ENCODE results near the gene TMEM108. TPM values are rescaled to one million over a fixed set of nuclear protein-coding genes. Genes with fewer than 3 reads are reported as not detected.

TMEM108 gene
- total RNA-seq, 2 experiments from 2014 or later: not detected

DNA sequence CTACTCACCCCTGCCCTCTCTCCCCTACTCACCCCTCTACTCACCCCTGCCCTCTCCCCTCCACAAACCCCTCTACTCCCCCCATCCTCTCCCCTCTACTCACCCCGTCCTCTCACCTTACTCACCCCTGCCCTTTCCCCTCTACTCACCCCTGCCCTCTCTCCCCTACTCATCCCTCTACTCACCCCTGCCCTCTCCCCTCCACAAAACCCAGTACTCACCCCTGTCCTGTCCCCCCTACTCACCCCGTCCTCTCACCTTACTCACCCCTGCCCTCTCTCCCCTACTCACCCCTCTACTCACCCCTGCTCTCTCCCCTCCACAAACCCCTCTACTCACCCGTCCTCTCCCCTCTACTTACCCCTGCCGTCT lies 375.8 kb downstream of the TMEM108 start:
- H3K27me3 Mint-ChIP-seq: peaks cover 5% of the 10 kb centered on the region
- CTCF ChIA-PET: no interaction called here
- no peaks in the 10 kb centered on the region for H3K9me3 Mint-ChIP-seq
- DNase-seq: no peak
- no peaks in the 10 kb centered on the region for H3K4me1 Mint-ChIP-seq
- no peak overlapping the region for H3K27ac Mint-ChIP-seq
- H3K4me3 Mint-ChIP-seq: no peak overlapping the region
- H3K36me3 Mint-ChIP-seq (ENCODE audit: low read depth): no peaks in the 10 kb centered on the region
- POLR2A ChIA-PET: no interaction called here

DNA sequence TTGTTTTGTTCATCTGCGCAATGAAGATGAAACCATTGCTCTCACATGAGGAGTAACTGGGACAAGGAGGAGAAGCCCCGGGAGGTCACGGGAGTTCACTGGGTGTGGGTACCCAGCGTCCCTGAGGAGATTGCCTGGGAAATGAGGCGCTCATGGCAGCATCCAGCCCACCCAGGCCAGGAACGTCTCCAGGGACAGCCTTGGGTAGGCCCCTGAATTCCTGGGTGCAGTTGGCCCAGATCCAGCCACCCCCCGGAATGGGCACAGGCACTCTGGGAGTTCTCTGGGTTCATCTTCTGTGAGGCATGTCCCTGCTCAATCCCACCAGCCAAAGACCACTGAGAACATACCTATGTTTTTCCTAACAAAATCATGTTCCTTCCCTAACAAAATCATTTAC lies 380.2 kb downstream of the TMEM108 start:
- ChIA-PET POLR2A (no interaction called here), CTCF (no interaction called here)
- Mint-ChIP-seq H3K4me1 (no peaks in the 10 kb centered on the region), H3K27me3 (no peaks in the 10 kb centered on the region), H3K4me3 (no peak overlapping the region), H3K9me3 (no peaks in the 10 kb centered on the region), H3K27ac (no peak overlapping the region), H3K36me3 (ENCODE audit: low read depth) (no peaks in the 10 kb centered on the region)
- DNase-seq: no peak

DNA sequence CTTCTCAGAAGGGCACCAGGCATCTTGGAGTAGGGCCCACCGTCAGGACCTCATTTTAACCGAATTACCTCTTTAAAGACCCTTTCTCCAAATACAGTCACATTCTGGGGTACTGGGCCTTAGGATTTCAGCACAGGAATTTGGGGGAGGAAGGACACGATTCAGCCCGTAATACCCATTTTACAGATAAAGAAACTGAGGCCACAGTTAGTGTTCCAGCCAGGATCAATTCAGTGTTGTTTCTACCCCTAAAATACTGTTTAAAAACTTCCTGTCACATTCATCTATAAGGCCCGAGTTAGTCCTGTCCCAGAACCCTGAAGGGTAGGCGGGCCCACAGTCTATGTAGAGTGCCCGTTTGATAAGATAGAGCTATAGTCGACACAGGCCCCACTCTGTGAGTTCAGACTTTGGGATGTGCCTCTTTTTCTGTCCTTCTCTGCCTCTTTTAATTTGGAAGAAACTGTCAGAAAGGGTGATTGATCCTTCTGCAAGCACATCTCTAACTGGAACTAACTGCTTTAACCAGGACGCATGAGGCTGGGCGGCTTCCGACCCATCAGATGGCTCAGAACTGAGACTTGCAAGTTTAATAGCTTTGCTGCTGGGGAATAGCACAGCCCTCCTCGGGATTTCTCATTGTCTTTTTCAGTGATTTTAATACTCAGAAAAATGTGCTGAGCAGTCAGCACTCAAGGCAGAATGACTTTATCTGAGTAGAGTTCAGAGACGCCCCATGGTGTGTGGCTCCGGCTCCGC lies 381.1 kb downstream of the TMEM108 start:
- Mint-ChIP-seq H3K9me3 (no peaks in the 10 kb centered on the region), H3K4me3 (no peak overlapping the region), H3K27me3 (no peaks in the 10 kb centered on the region), H3K4me1 (peaks cover 2% of the 10 kb centered on the region), H3K36me3 (ENCODE audit: low read depth) (no peaks in the 10 kb centered on the region), H3K27ac (no peak overlapping the region)
- ChIA-PET CTCF (no interaction called here), POLR2A (no interaction called here)
- no peak for DNase-seq

DNA sequence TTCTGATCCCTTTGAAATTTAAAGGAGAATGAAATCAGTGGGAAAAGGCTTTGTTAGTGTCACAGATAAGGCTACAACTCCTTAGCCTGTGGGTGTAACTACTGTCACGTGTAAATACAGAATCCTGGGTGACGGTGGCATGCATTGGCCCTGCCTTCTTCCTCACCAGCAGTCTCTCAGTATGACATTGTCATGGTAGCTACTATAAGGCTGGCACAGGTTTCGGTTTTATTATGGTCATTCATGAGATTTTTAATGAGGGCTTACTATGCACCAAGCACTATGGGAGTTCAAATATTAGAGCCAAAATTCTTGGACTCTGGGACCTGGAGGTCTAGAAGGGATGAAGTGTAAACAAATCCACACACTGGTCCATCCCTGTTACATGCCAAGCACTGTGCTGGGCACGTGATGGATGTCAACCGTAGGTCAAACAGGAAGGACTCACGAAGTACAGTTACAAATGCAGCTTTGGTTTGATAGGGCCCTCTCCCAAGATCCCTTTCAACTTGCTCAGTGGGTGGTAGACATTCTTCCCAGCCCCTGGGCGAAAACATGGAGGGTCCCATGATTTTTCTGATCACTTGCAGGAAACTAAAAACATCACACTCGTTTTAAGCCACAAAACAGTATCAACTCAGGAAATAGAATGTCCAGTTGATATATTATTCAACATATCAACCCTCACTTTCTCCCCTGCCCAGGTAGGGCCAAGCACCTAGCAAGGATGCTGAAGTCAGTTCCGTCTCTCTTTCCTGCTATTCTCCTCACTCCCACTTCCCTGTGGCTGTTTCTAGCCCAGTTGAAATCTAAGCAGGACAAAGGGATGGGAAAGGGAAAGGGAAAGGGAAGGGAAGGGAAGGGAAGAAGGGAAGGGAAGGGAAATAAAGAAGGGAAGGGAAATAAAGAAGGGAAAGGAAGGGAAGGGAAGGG lies 387.0 kb downstream of the TMEM108 start:
- ChIA-PET CTCF (interaction anchor here (1.1 kb wide), 1 partner anchor 15 kb away, joined by 3 read pairs; no protein-coding TSS in a partner anchor), POLR2A (no interaction called here)
- Mint-ChIP-seq H3K27me3 (no peaks in the 10 kb centered on the region), H3K4me3 (no peak overlapping the region), H3K36me3 (ENCODE audit: low read depth) (no peaks in the 10 kb centered on the region), H3K4me1 (peaks cover 2% of the 10 kb centered on the region), H3K9me3 (no peaks in the 10 kb centered on the region), H3K27ac (no peak overlapping the region)
- no peak for DNase-seq

DNA sequence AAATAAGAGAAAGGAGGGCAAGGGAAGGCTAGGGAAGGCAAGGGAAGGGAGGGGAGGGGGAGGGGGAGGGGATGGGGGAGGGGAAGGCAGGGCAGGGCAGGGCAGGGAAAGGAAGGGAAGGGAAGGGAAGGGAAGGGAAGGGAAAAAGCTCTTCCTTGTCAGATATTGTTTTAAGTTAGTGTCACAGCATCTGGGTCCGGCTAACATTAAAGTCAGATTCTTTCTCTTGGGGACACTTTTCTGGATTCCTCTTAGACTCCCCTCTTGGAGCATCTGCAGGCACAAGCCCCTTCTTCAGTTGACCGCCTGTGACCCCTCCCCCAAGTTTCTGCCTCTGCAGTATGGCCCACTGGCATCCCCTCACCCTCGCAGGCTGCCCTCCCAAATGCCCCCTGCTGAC lies 387.7 kb downstream of the TMEM108 start:
- no peak for DNase-seq
- CTCF ChIA-PET: no interaction called here
- H3K27ac Mint-ChIP-seq: no peak overlapping the region
- POLR2A ChIA-PET: no interaction called here
- no peaks in the 10 kb centered on the region for H3K27me3 Mint-ChIP-seq
- peaks cover 2% of the 10 kb centered on the region for H3K4me1 Mint-ChIP-seq
- no peaks in the 10 kb centered on the region for H3K9me3 Mint-ChIP-seq
- H3K4me3 Mint-ChIP-seq: no peak overlapping the region
- H3K36me3 Mint-ChIP-seq (ENCODE audit: low read depth): no peaks in the 10 kb centered on the region

DNA sequence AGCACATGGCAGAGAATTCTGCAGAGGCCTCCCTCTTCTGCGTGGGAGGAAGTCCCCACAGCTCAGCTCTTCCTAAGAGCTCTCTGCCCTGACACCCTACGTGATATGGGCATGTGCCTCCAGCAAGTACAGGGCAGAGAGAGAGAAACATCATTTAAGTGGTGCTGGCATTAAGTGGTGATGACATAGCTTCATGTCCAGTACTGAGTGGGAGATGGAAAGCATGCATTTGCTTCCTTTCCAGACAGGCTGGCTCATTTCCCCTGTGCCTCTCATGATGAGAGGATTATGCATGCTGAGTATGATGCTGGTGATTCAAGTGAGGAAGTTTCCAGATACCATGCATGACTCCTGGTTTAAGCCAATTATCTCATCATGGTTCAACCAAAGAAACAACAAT lies 388.5 kb downstream of the TMEM108 start:
- POLR2A ChIA-PET: no interaction called here
- DNase-seq: no peak
- no peak overlapping the region for H3K4me3 Mint-ChIP-seq
- CTCF ChIA-PET: no interaction called here
- no peaks in the 10 kb centered on the region for H3K36me3 Mint-ChIP-seq (ENCODE audit: low read depth)
- H3K4me1 Mint-ChIP-seq: peaks cover 2% of the 10 kb centered on the region
- H3K9me3 Mint-ChIP-seq: no peaks in the 10 kb centered on the region
- H3K27ac Mint-ChIP-seq: no peak overlapping the region
- no peaks in the 10 kb centered on the region for H3K27me3 Mint-ChIP-seq

DNA sequence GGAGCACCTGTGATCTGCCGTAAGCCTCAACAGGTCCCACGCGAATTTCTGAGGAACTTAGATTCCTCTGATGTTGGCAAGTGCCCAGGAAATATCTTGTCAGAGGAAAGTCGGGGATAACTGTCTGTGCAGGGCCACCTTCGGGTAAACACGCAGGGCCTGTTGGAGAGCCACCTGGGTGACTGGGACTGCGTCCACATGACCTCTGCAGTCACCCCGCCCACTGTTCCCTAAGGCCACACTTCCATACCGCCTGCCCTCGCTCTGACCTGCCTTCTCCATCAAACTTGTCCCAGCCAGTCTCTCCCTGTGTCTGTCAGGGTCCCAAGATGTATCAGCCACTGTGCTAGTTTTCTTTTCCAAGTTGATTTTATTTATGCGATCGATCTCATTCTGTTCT lies 390.4 kb downstream of the TMEM108 start:
- no peak overlapping the region for H3K27ac Mint-ChIP-seq
- no peaks in the 10 kb centered on the region for H3K36me3 Mint-ChIP-seq (ENCODE audit: low read depth)
- ChIA-PET CTCF (no interaction called here), POLR2A (no interaction called here)
- no peaks in the 10 kb centered on the region for H3K27me3 Mint-ChIP-seq
- no peaks in the 10 kb centered on the region for H3K9me3 Mint-ChIP-seq
- H3K4me1 Mint-ChIP-seq: peaks cover 2% of the 10 kb centered on the region
- H3K4me3 Mint-ChIP-seq: no peak overlapping the region
- DNase-seq: no peak

DNA sequence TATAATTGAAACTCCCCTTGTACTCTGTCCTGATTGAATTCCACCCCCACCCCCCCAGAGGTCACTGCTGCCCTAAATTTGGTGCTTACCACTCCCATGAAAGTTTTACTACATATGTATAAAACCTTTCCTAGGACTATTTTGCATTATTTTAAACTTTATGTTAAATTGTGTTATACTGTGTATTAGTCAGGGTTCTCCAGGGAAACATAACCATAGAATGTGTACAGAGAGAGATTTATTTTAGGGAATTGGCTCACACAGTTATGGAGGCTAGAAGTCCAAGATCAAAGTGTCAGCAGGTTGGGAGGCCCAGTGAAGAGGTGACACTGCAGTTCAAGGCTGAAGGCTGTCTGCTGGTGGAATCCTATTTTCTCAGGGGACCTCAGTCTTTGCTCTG lies 390.9 kb downstream of the TMEM108 start:
- H3K36me3 Mint-ChIP-seq (ENCODE audit: low read depth): no peaks in the 10 kb centered on the region
- H3K4me3 Mint-ChIP-seq: no peak overlapping the region
- H3K9me3 Mint-ChIP-seq: no peaks in the 10 kb centered on the region
- DNase-seq: no peak
- CTCF ChIA-PET: no interaction called here
- POLR2A ChIA-PET: no interaction called here
- H3K27ac Mint-ChIP-seq: no peak overlapping the region
- no peaks in the 10 kb centered on the region for H3K4me1 Mint-ChIP-seq
- no peaks in the 10 kb centered on the region for H3K27me3 Mint-ChIP-seq

DNA sequence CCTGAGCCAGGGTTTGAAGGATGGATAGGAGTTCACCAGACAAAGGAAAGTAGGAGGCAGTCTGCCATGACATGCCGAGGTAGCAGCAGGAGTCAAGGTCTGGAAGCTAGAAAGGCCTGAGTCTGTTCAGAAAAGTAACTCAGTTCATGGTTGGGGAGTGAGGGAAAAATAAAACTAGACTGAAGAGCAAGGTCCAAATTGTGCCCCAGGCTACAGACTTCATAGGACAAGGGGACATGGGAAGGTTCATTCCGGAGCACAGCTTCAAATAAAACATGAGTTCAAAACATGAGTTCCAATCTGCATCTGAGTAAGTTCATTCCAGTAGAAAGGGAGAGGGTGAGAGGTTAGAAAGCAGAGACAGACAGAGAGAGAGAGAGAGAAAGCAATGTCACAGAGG lies 401.4 kb downstream of the TMEM108 start:
- H3K4me3 Mint-ChIP-seq: no peak overlapping the region
- no peaks in the 10 kb centered on the region for H3K27me3 Mint-ChIP-seq
- DNase-seq: no peak
- peaks cover 14% of the 10 kb centered on the region for H3K36me3 Mint-ChIP-seq (ENCODE audit: low read depth)
- ChIA-PET POLR2A (interaction anchor here (0.5 kb wide), 1 partner anchor 17 kb away, joined by 5 read pairs; no protein-coding TSS in a partner anchor), CTCF (no interaction called here)
- peaks cover 11% of the 10 kb centered on the region for H3K9me3 Mint-ChIP-seq
- H3K27ac Mint-ChIP-seq: no peak overlapping the region
- H3K4me1 Mint-ChIP-seq: peaks cover 31% of the 10 kb centered on the region

DNA sequence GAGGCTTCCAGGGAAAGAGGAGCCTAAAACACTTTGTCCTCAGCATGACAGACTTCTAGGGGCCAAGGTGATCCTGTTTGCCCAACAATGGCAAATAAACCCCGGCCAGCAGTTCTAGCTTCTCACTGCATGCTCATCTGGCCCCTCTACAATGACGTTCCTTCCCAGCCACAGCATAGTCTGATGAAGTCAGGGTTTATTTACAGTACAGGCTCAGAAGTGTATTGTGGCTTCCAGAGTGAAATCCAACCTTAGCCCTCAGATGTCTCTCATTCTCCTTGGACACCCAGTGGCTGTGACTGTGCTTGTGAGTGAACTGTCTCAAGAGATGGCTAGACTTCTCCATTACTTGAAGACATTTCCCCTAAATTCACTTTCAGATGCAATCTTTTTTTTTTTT lies 402.5 kb downstream of the TMEM108 start:
- ChIA-PET CTCF (interaction anchor here (1.3 kb wide), 1 partner anchor 48 kb away, joined by 4 read pairs; no protein-coding TSS in a partner anchor), POLR2A (no interaction called here)
- H3K36me3 Mint-ChIP-seq (ENCODE audit: low read depth): peaks cover 14% of the 10 kb centered on the region
- peaks cover 32% of the 10 kb centered on the region for H3K4me1 Mint-ChIP-seq
- H3K4me3 Mint-ChIP-seq: no peak overlapping the region
- no peak for DNase-seq
- no peaks in the 10 kb centered on the region for H3K27me3 Mint-ChIP-seq
- H3K9me3 Mint-ChIP-seq: peaks cover 11% of the 10 kb centered on the region
- H3K27ac Mint-ChIP-seq: no peak overlapping the region

DNA sequence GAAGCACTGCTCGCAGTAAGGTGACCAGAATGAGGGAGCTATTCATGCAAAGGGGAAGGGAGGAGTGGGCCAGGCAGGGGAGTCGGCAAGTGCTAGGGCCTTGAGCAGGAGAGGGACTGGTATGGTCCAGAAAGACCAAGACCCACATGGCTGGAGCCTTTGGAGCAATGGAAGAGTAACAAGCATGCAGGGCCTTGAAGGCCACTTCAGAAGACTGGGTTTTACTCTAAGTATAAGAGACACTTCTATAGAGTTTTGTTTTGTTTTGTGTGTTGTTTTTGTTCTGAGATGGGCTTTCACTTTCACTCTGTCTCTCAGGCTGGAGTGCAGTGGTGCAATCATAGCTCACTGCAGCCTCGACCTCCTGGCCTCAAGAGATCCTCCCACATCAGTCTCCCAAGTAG lies 403.7 kb downstream of the TMEM108 start:
- H3K27me3 Mint-ChIP-seq: no peaks in the 10 kb centered on the region
- CTCF ChIA-PET: interaction anchor here (1.1 to 1.3 kb wide), 3 partner anchors 27 to 133 kb away, joined by 3 to 4 read pairs (median 4); no protein-coding TSS in a partner anchor
- peak; percentile 35 for DNase-seq
- peak overlapping the region; percentile 69 for H3K4me3 Mint-ChIP-seq
- H3K9me3 Mint-ChIP-seq: peaks cover 11% of the 10 kb centered on the region
- peak overlapping the region; percentile 99 for H3K27ac Mint-ChIP-seq
- H3K36me3 Mint-ChIP-seq (ENCODE audit: low read depth): peaks cover 14% of the 10 kb centered on the region
- POLR2A ChIA-PET: interaction anchor here (1.0 kb wide), 1 partner anchor 133 kb away, joined by 4 read pairs; no protein-coding TSS in a partner anchor
- peaks cover 32% of the 10 kb centered on the region for H3K4me1 Mint-ChIP-seq

DNA sequence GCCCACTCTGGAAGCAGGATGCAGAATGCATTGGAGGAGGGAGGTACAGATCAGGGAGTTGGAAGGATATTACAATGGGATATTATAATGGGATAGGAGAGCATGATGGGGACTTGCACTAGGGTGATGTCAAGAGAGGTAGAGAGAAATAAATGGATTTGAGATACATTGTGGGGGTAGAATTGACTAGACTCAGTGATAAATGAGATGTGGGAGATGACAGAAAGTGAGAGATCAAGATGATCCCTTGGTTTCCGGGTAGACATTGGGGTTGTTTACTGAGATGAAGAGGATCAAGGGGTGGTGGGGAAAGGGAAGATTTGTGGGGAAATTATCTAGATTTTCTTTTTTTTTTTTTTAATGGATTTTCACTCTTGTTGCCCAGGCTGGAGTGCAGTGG lies 404.3 kb downstream of the TMEM108 start:
- Mint-ChIP-seq H3K4me1 (peaks cover 32% of the 10 kb centered on the region), H3K4me3 (peak overlapping the region; percentile 69), H3K36me3 (ENCODE audit: low read depth) (peaks cover 14% of the 10 kb centered on the region), H3K9me3 (peaks cover 11% of the 10 kb centered on the region), H3K27me3 (no peaks in the 10 kb centered on the region), H3K27ac (peak overlapping the region; percentile 99)
- POLR2A ChIA-PET: no interaction called here
- DNase-seq: no peak
- CTCF ChIA-PET: interaction anchor here (1.1 kb wide), 1 partner anchor 132 kb away, joined by 3 read pairs; no protein-coding TSS in a partner anchor
